Activated CD8-positive, alpha-beta memory T cell treated with anti-CD3 and anti-CD28 coated beads, Interleukin-2, amount 50 U/mL, for 4 hours (primary cell): ENCODE results near the gene DTD1.
A peak's percentile ranks its signal among the peaks of the same experiment; 100 is the strongest.
"Not testable (repeated sequence)": the region's sequence is repeated elsewhere in the genome, so short reads cannot be mapped to it uniquely, and the experiment has no call there.

Experiments
- DNase-seq: peaks from one replicate; pipeline ENCODE4 v3.0.0-alpha.2; 2020

DTD1 gene

GRCh38 chr20:18748987-18749386, 161.1 kb downstream of the DTD1 start:
- no peak for DNase-seq

DNA sequence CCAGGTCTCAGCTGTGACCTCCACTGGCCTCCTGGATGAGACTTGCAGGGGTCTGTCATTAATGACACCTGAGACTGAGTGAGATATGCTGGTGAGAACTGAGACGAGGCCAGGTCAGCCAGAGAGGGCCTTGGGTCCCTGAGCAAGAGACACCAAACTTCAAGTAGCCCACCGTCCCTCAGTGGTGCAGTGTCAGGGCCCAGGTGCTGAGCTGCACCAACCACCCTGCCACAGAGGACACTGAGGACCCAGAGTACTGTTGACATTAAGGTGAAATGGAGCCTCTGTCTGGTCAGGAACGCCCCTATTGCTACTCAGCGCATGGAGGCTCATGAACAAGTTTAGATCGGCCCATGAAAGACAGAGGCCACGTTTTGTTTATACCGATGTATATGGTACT, 161.7 kb downstream of the DTD1 start:
- no peak for DNase-seq

GRCh38 chr20:18750735-18751134, 162.9 kb downstream of the DTD1 start:
- no peak for DNase-seq

DNA sequence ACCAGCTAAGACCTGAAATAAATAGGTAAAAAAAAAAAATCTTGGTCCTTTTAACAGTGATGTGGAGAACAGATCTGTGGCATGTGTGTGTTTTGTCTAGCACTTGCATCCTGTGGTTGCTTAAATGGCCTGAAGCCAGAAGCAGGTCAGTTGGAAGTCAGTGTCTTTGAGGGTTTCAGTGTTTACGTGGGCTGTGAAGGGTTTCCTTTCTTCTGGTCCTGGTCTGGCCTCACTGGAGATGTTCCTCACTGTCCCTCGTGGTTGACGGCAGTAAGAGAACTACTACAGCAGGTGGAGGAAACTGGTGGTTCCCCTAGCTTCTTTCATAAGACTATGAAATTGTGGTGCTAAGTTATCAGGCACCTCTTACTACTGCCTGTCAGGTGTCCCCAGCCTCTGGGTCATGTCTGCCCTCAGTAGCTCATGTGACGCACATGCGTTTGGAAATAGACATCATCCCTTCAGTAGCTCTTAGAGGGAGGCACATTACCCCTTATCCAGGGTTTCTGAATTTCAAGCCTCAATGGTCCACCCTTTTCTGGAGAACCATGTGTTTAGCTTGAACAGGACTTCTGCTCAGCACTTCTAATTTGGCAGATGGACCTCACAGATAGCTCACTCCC, 166.3 kb downstream of the DTD1 start:
- DNase-seq, result no peak

- DNase-seq, result no peak
These were observed 166.8 kb downstream of the DTD1 start for GRCh38 chr20:18754653-18755045.

GRCh38 chr20:18760852-18761251, 173.0 kb downstream of the DTD1 start:
- DNase-seq, result not testable (repeated sequence)

DNA sequence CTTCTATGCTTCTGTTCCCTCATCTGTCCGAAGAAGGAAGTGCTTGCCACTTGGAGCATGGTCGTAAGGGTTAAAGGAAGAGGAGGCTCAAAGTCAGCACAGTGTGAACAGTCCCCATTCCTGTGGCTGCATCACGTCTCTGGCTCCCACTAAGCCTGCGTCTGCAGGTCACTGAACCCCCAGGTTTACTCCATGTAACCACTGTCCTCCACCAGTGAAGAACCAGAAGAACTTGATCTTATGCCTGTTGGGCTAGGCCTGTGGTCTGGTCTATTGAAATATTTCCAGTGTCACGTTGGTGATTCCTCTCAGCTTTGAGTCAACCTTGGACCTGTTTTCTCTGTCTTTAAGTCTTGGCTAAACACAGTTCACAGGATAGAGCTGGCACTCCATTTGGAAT, 179.8 kb downstream of the DTD1 start:
- no peak for DNase-seq

- no peak for DNase-seq
These were observed 185.7 kb downstream of the DTD1 start for GRCh38 chr20:18773566-18773965.

DNA sequence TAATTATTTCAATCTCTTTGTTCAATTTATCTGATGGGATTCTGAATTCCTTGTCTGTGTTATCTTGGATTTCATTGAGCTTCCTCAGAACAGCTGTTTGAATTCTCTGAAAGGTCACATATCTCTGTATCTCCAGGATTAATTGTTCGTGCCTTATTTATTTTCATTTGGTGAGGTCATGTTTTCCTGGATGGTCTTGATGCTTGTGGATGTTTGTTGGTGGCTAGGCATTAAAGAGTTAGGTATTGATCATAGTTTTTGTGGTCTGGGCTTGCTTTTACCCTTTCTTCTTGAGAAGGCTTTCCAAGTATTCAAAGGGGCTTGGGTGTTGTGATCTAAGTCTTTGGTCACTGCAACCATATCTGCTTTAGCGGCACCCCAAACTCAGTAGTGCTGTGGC, 186.4 kb downstream of the DTD1 start:
- no peak for DNase-seq

- no peak for DNase-seq
These were observed 187.8 kb downstream of the DTD1 start for GRCh38 chr20:18775633-18776032.

- no peak for DNase-seq
These were observed 191.0 kb downstream of the DTD1 start for GRCh38 chr20:18778690-18779392.

GRCh38 chr20:18780385-18781130, 192.7 kb downstream of the DTD1 start:
- no peak for DNase-seq

DNA sequence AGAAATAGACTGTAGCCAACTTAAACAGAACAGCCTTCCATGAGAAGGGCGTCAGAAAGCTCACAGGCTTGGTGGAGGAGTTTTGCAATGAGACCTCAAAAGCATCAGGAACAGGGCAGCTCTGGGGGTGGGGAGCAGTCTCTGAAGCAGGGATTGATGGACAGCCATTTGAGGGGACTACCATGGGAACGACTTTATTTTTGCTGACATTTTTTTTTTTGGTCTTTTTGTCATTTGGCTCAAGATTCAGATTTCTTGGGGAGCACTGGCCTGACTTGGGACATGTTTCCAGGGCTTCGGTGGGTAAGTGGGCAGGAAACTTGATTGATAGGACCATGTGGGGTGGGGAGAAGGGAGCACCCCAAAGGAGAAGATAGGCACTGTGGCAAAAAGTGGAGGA, 193.7 kb downstream of the DTD1 start:
- DNase-seq, result no peak

DNA sequence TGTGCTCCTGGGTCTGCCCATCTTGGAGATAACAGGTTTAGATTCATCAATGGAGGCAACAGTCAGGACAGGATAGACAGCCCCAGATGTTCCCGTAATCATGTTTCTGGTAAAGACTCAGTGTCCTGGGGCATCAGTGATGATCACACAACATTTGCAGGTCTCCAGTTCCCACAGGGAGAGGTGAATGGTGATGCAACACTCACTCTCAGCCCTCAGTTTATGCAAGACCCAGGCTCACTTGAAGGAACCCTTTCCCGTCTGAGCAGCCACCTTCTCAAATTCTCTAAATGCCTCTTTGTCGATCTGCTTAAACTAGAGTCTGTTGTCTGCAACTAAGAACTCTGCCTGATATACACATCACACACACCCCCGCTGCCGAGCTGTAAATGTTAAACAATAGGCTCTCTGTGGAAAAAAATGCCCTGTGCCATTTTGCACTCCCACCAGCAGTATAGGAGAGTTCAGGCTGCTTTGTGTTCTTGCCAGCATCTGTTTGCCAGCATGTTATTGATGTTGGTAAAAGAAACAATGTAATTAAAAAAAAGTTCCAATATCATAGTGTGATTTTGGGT, 195.6 kb downstream of the DTD1 start:
- no peak for DNase-seq

- not testable (repeated sequence) for DNase-seq
These were observed 199.2 kb downstream of the DTD1 start for GRCh38 chr20:18787046-18787445.

DNA sequence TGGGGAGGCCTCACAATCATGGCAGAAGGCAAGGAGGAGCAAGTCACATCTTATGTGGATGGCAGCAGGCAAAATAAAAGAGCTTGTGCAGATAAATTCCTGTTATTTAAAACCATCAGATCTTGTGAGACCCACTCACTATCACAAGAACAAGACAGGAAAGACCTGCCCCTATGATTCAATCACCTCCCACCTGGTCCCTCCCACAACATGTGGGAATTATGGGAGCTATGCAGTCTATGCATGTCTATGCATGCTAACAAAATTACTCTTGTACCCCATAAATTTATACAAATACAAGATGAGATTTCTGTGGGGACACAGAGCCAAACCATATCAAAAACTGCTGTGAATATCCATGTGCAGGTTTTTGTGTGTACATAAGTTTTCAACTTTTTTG, 200.2 kb downstream of the DTD1 start:
- no peak for DNase-seq

- DNase-seq, result no peak
These were observed 202.9 kb downstream of the DTD1 start for GRCh38 chr20:18790787-18791186.

- peak; percentile 83 for DNase-seq
These were observed 206.0 kb downstream of the DTD1 start for GRCh38 chr20:18793625-18794427.

- DNase-seq, result no peak
These were observed 206.6 kb downstream of the DTD1 start for GRCh38 chr20:18794428-18794787.

DNA sequence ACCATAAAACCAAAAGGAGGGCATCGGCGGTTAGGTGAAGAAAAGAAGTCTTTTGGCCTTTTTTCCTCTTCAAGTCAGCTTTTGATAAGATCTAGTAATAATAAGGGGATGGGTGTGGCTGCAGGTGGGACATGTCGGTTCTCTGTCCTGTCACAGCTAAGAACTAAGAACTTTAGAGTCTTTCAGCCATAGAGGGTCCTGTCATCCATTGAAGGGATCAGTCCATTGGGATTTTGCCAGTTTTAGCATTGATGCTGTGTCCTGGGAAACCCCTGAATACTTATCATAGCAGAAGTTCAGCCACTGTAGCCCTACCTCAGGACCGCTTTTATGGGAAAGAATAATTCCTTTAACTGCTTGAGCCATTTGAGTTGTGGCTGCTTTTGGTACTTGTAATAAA, 207.5 kb downstream of the DTD1 start:
- no peak for DNase-seq

DNA sequence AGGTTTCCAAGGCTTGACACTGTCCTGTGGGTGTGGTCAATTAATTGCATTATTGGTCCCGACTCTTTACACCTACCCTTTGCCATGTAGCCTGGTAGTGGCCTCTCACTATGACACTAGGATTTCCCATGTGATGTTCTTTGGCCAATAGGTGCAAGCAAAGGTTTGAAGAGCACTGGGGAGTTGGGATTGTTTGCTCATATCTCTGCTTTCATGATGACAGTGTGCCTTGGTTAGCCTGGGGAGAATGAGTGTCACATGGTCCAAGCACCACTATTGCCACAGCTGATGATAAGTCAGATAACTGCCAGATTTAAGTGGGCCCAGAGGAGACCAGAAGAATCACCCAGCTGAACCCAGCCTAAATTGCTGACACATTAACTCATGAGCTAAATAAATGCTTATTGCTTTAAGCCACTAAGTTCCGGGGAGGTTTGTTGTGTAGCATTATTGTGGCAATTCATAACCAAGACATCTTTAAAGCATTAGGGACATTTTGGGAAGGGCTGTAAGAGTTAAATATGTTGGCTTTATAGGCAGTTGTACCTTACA, 208.5 kb downstream of the DTD1 start:
- DNase-seq, result no peak

GRCh38 chr20:18801516-18801915, 213.7 kb downstream of the DTD1 start:
- DNase-seq, result no peak
